Ascending aorta (tissue), 2 donors: ENCODE results near the gene KPNB1. TPM values are rescaled to one million over a fixed set of nuclear protein-coding genes. Genes with fewer than 3 reads are reported as not detected.

Source experiments
- DNase-seq, 2 donors: peaks; one replicate each; pipeline ENCODE4 v3.0.0-alpha.2; 2019; ENCODE audit warnings: low spot score in 2 of 2
- H3K27ac ChIP-seq, 2 donors: fragments of 200-600 bp; sonication (generic); one replicate each; pipeline ENCODE4 v1.5.1; 2016 to 2017; ENCODE audit warnings: mild to moderate bottlenecking in 1 of 2
- H3K27me3 ChIP-seq: fragments of 200-600 bp; sonication (generic); one replicate; pipeline ENCODE4 v1.5.1; 2017
- H3K36me3 ChIP-seq, 2 donors: fragments of 200-600 bp; sonication (generic); one replicate each; pipeline ENCODE4 v1.5.1; 2016
- H3K4me1 ChIP-seq, 2 donors: fragments of 200-600 bp; sonication (generic); one replicate each; pipeline ENCODE4 v1.5.1; 2016 to 2017; ENCODE audit warnings: mild to moderate bottlenecking in 1 of 2
- H3K4me3 ChIP-seq, 2 donors: fragments of 200-600 bp; sonication (generic); one replicate each; pipeline ENCODE4 v1.5.1; 2016 to 2017; ENCODE audit warnings: mild to moderate bottlenecking in 1 of 2
- H3K9me3 ChIP-seq, 2 donors: fragments of 200-600 bp; sonication (generic); one replicate each; pipeline ENCODE4 v1.5.1; 2016
- intact Hi-C: fragments of 100-400 bp; cut with DNase I; formaldehyde crosslinking; loops from one replicate; pipeline ENCODE4 v1.15.1; 2023
- total RNA-seq: library from RNA; depleted of rRNA; stranded (reverse); fragments of >200 nt; gene quantifications from one replicate; pipeline ENCODE4 v1.1.0, GENCODE V29; 2016
- TF ChIP-seq, protein P1 (sequence below), 3 experiments: fragments of 200-600 bp in 2 of 3; fragments of 450-650 bp in 1 of 3; sonication (generic) in 2 of 3; IDR thresholded peaks; one replicate each; pipeline ENCODE4 v1.5.1; 2016 to 2019; ENCODE audit warnings: antibody characterized with exemption in 3 of 3, mild to moderate bottlenecking in 1 of 3, moderate library complexity in 1 of 3

KPNB1 gene
- total RNA-seq, 1 donor from 2014 or later: 261 TPM

DNA sequence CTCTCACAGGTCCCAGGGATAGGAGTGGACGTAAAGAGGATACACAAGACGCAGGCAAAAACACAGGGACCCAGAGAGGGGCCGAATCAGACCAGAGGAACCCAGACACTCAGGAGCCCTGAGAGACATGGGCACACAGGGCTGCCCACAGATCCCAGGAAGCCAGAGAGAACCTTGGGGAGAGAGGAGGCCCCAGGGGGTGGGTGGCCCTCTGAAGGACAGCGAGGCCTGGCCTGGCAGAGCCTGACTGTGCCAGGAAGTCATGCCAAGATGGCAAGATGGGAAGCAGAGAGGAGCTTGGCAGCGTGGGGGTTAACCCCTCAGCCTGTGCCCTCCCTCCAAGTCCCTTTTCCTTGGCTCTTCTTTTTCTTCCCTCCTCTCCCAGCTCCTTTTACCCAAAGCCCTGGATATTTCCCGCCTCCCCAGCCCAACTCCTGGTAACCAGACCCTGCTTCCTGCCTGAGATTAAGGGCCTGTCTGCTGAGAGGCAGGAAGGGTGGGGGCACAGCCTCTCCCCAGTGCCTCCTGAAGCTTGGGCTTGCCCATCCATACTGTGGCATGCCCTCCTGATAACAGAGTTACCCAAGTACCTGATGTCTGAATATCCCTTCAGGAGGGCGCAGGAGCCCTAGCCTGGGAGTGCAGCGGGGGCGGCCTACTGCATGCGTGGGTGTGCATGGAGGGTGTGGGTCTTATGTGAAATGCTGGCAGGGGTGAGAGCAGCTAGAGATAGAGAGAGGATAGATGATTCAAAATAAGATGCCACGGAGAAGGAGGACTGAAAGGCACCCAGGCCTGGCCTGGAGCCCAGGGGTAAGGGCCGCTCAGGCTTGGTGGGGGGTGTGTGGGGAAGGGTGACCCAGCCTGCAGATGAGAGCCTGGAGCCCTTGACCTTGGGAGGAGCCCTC lies 77.3 kb downstream of the KPNB1 start:
- Histone ChIP-seq H3K27ac (no peak overlapping the region), H3K27me3 (peaks cover 8% of the 10 kb centered on the region), H3K36me3 (no peaks in the 10 kb centered on the region), H3K4me3 (no peak overlapping the region), H3K4me1 (no peaks in the 10 kb centered on the region), H3K9me3 (no peaks in the 10 kb centered on the region)
- TF ChIP-seq, protein P1, sequence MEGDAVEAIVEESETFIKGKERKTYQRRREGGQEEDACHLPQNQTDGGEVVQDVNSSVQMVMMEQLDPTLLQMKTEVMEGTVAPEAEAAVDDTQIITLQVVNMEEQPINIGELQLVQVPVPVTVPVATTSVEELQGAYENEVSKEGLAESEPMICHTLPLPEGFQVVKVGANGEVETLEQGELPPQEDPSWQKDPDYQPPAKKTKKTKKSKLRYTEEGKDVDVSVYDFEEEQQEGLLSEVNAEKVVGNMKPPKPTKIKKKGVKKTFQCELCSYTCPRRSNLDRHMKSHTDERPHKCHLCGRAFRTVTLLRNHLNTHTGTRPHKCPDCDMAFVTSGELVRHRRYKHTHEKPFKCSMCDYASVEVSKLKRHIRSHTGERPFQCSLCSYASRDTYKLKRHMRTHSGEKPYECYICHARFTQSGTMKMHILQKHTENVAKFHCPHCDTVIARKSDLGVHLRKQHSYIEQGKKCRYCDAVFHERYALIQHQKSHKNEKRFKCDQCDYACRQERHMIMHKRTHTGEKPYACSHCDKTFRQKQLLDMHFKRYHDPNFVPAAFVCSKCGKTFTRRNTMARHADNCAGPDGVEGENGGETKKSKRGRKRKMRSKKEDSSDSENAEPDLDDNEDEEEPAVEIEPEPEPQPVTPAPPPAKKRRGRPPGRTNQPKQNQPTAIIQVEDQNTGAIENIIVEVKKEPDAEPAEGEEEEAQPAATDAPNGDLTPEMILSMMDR (IDR thresholded peaks at IDR 0.05): no peak
- no peak for DNase-seq
- intact Hi-C loops: no loop called here

DNA sequence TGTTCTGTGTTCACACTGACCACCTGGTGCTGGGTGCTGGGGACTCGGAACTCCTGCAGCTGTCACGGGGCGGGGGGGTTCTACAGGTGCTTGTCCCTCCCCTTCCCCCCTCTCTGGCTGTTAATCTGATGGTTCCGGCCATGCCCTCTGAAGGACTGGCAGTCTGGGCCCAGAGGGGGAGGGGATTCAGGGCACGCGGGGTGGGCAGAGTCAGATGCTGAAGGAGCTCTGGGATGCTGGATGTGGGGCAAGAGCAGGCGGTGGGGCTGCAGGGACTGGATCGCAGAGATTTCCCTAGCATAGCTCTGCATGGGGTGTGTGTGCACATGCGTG lies 78.0 kb downstream of the KPNB1 start:
- no peak overlapping the region for H3K4me3 ChIP-seq
- H3K4me1 ChIP-seq: no peaks in the 10 kb centered on the region
- no peaks in the 10 kb centered on the region for H3K36me3 ChIP-seq
- TF ChIP-seq, protein P1 (IDR thresholded peaks at IDR 0.05): no peak
- DNase-seq: no peak
- H3K27me3 ChIP-seq: peaks cover 11% of the 10 kb centered on the region
- no peak overlapping the region for H3K27ac ChIP-seq
- intact Hi-C loops: no loop called here
- H3K9me3 ChIP-seq: no peaks in the 10 kb centered on the region

DNA sequence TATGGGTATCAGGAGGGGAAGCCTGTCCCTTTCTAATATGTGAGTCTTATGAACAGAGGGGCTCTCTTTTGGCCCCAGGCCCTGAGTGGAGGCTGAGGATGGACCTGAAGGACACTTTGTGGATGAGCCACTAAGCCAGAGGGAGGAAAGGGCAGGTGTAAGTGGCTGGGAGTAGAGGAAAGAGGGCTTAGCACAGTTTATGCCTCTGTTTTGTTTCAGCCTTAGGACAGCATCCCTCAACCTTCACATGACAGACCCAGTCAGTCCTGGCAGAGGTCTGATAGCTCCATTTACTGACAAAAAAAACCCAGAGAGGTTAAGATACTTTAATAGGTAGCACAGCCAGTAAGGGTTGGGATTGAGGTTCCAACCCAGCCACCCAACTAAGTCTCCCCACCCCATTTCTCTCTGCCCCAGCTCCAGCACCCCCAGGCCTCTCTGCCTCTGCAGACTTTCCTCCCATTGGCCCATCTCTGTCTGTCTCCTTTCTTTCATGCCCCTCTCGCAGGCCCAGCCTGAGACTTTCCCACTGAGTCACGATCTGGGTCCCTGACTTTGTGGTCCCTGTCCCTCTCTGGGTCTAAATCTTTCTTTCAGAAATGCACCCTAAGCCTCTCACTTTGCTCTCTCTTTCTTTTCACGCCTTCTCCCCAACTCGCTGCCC lies 78.6 kb downstream of the KPNB1 start:
- Histone ChIP-seq H3K9me3 (no peaks in the 10 kb centered on the region), H3K4me1 (no peaks in the 10 kb centered on the region), H3K36me3 (no peaks in the 10 kb centered on the region), H3K4me3 (no peak overlapping the region), H3K27ac (no peak overlapping the region), H3K27me3 (peaks cover 14% of the 10 kb centered on the region)
- intact Hi-C loops: no loop called here
- DNase-seq: no peak
- TF ChIP-seq, protein P1 (IDR thresholded peaks at IDR 0.05): no peak

DNA sequence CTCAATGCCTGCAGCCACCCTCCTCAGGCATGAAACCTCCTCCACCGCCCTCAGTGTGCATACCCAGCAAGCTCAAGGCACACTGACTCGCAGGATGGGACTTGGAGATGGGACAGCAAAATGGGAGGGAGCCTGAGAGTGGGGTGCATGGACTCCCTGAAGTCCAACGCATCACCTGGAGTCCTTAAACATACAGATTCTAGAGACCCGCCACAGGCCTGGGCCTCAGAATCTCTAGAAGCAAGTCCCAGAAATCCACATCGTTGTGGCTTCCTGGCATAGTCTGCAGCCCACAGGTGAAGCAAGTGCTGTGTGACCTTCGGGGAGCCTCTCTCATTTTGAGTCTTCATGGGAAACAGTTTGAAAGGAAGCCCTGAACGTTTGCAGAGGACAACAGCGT lies 79.8 kb downstream of the KPNB1 start:
- Histone ChIP-seq H3K36me3 (no peaks in the 10 kb centered on the region), H3K27me3 (peaks cover 21% of the 10 kb centered on the region), H3K4me3 (no peak overlapping the region), H3K4me1 (no peaks in the 10 kb centered on the region), H3K27ac (no peak overlapping the region), H3K9me3 (no peaks in the 10 kb centered on the region)
- TF ChIP-seq, protein P1 (IDR thresholded peaks at IDR 0.05): no peak
- intact Hi-C loops: no loop called here
- no peak for DNase-seq

DNA sequence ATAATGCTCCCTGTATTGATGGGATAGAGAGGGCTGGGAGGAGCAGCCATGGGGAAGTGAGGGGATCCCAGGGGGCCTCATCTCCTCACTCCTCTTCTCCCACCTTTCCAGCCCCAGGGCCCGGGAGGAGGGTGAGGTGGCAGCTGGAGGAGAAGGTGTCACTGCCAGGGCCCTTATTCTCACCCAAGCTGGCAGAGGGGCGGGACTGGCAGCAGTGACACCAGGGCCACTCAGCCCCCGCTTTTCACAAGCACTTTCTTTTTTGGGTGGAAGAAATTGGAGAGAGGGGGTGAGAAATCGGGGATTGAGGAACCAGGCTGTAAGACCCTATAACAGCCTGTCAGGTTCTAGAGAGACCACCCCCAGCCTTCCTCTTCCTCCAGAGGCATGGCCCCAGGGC lies 81.0 kb downstream of the KPNB1 start:
- Histone ChIP-seq H3K27me3 (peaks cover 20% of the 10 kb centered on the region), H3K4me3 (no peak overlapping the region), H3K9me3 (no peaks in the 10 kb centered on the region), H3K27ac (no peak overlapping the region), H3K4me1 (no peaks in the 10 kb centered on the region), H3K36me3 (no peaks in the 10 kb centered on the region)
- no peak for DNase-seq
- TF ChIP-seq, protein P1 (IDR thresholded peaks at IDR 0.05): no peak
- intact Hi-C loops: no loop called here
